RWPE1 (cell line): ENCODE results near the gene KCNC4.

Experiments used
- CTCF ChIA-PET: fragments of 350-600 bp; sonication (Branson Sonifier 250); formaldehyde crosslinking; extraction: SDS; loops from one replicate; lab custom pipeline; 2021; lab: Yijun Ruan, JAX
- POLR2A ChIA-PET: fragments of 400-600 bp; formaldehyde crosslinking; extraction: SDS; loops from one replicate; lab custom pipeline; 2020; ENCODE audit warnings: antibody characterized with exemption; ENCODE audit not compliant: low non-redundant PET; lab: Yijun Ruan, JAX
- DNase-seq: peaks from one replicate; pipeline ENCODE4 v3.0.0; 2012; ENCODE audit warnings: low spot score
- H3K27ac ChIP-seq: fragments of 450-650 bp; 2 replicates; pipeline ENCODE4 v1.5.1; 2017
- CTCF ChIP-seq: fragments of 450-650 bp; conservative IDR thresholded peaks from 2 replicates; pipeline ENCODE4 v1.5.1; 2017; ENCODE audit warnings: low read depth, mild to moderate bottlenecking

Gene KCNC4

GRCh38 chr1:110201157-110201825 is 8.8 kb upstream of the KCNC4 start:
- H3K27ac ChIP-seq: no peak overlapping the region
- POLR2A ChIA-PET: no interaction called here
- CTCF ChIA-PET: interaction anchor here (0.6 to 13.5 kb wide), 5 partner anchors 58 to 295 kb away, joined by 3 to 265 read pairs (median 33); no protein-coding TSS in a partner anchor
- no peak for DNase-seq
- no peak for TF ChIP-seq CTCF

- POLR2A ChIA-PET: interaction anchor here (0.5 kb wide), 1 partner anchor 131 kb away, joined by 3 read pairs; no protein-coding TSS in a partner anchor
- DNase-seq: peak; percentile 45
- H3K27ac ChIP-seq: no peak overlapping the region
- CTCF ChIA-PET: interaction anchor here (0.7 to 13.5 kb wide), 14 partner anchors 16 to 293 kb away, joined by 3 to 265 read pairs (median 4); no protein-coding TSS in a partner anchor
- TF ChIP-seq CTCF: peak; percentile 84
Observed at GRCh38 chr1:110203021-110203661, 7.0 kb upstream of the KCNC4 start.

GRCh38 chr1:110205156-110205555 is 5.0 kb upstream of the KCNC4 start:
- ChIA-PET CTCF (interaction anchor here (0.6 to 13.5 kb wide), 4 partner anchors 102 to 291 kb away, joined by 3 to 265 read pairs (median 22); no protein-coding TSS in a partner anchor), POLR2A (no interaction called here)
- no peak for DNase-seq
- TF ChIP-seq CTCF: no peak
- H3K27ac ChIP-seq: no peak overlapping the region

GRCh38 chr1:110205591-110206155 is 4.4 kb upstream of the KCNC4 start:
- DNase-seq: no peak
- no peak overlapping the region for H3K27ac ChIP-seq
- TF ChIP-seq CTCF: no peak
- ChIA-PET CTCF (interaction anchor here (0.5 to 13.5 kb wide), 4 partner anchors 101 to 255 kb away, joined by 3 to 265 read pairs (median 14); no protein-coding TSS in a partner anchor), POLR2A (no interaction called here)

GRCh38 chr1:110206261-110206920 is 3.7 kb upstream of the KCNC4 start:
- no peak for DNase-seq
- no peak overlapping the region for H3K27ac ChIP-seq
- POLR2A ChIA-PET: no interaction called here
- TF ChIP-seq CTCF: no peak
- CTCF ChIA-PET: interaction anchor here (0.5 to 13.5 kb wide), 8 partner anchors 9 to 292 kb away, joined by 3 to 265 read pairs (median 16); no protein-coding TSS in a partner anchor

GRCh38 chr1:110207831-110208230 is 2.3 kb upstream of the KCNC4 start:
- peak; percentile 88 for TF ChIP-seq CTCF
- peak; percentile 68 for DNase-seq
- POLR2A ChIA-PET: interaction anchor here (0.9 kb wide), 1 partner anchor 104 kb away, joined by 3 read pairs; no protein-coding TSS in a partner anchor
- CTCF ChIA-PET: interaction anchor here (0.6 to 13.5 kb wide), 28 partner anchors 11 to 290 kb away, joined by 3 to 265 read pairs (median 4); no protein-coding TSS in a partner anchor
- H3K27ac ChIP-seq: no peak overlapping the region
